WTC11 (cell line): Measurements from ENCODE around the gene ZNF30. TPM values are rescaled to one million over a fixed set of nuclear protein-coding genes. Genes with fewer than 3 reads are reported as not detected.

ENCODE experiments used
- ATAC-seq: fragments of 200-7000 bp; cut with Tn5 transposase; 2 replicates; pipeline ENCODE4 v1.10.0; 2021; ENCODE audit warnings: mild to moderate bottlenecking, moderate library complexity
- CTCF ChIA-PET: fragments of 300-600 bp; sonication (Branson Sonifier 250); formaldehyde crosslinking; loops from one replicate; lab custom pipeline; 2021; ENCODE audit warnings: antibody characterized with exemption; lab: Charles Lee
- POLR2A ChIA-PET: fragments of 350-600 bp; sonication (Branson Sonifier 250); formaldehyde crosslinking; loops from one replicate; lab custom pipeline; 2021; ENCODE audit warnings: antibody characterized with exemption; lab: Charles Lee
- DNase-seq: peaks from one replicate; pipeline ENCODE4 v3.0.0; 2021; ENCODE audit warnings: low spot score
- H3K27ac Mint-ChIP-seq: 2 replicates; pipeline ENCODE4 v1.8.0; 2021; ENCODE audit warnings: mixed read lengths
- H3K27me3 Mint-ChIP-seq: 2 replicates; pipeline ENCODE4 v1.8.0; 2021; ENCODE audit warnings: low read depth, mild to moderate bottlenecking, moderate library complexity, mixed read lengths
- H3K36me3 Mint-ChIP-seq: 2 replicates; pipeline ENCODE4 v1.8.0; 2021; ENCODE audit warnings: mixed read lengths
- H3K4me1 Mint-ChIP-seq: 2 replicates; pipeline ENCODE4 v1.8.0; 2022; ENCODE audit warnings: mixed read lengths
- H3K4me3 Mint-ChIP-seq: 2 replicates; pipeline ENCODE4 v1.8.0; 2021; ENCODE audit warnings: mild to moderate bottlenecking, moderate library complexity, mixed read lengths
- H3K9me3 Mint-ChIP-seq: 2 replicates; pipeline ENCODE4 v1.8.0; 2021; ENCODE audit warnings: mixed read lengths
- ATF1 ChIP-seq: sonication (generic); formaldehyde crosslinking; IDR thresholded peaks from 2 replicates; pipeline ENCODE4 v1.8.1; 2023; ENCODE audit warnings: mild to moderate bottlenecking, moderate library complexity, missing genetic modification reagents
- EMX1 ChIP-seq: fragments of 250-450 bp; sonication (Bioruptor Pico); IDR thresholded peaks from 2 replicates; pipeline ENCODE4 v1.8.0; 2021; ENCODE audit warnings: mild to moderate bottlenecking
- ETV6 ChIP-seq: sonication (generic); formaldehyde crosslinking; IDR thresholded peaks from 2 replicates; pipeline ENCODE4 v1.8.1; 2022; ENCODE audit warnings: mild to moderate bottlenecking, missing genetic modification reagents
- KAT7 ChIP-seq: sonication (generic); formaldehyde crosslinking; IDR thresholded peaks from 2 replicates; pipeline ENCODE4 v1.8.1; 2023; ENCODE audit warnings: missing genetic modification reagents, mild to moderate bottlenecking, borderline replicate concordance
- MYBL2 ChIP-seq: sonication (generic); formaldehyde crosslinking; IDR thresholded peaks from 2 replicates; pipeline ENCODE4 v1.8.1; 2023; ENCODE audit warnings: mild to moderate bottlenecking, moderate library complexity, missing genetic modification reagents
- NR2C2 ChIP-seq: sonication (generic); formaldehyde crosslinking; IDR thresholded peaks from 2 replicates; pipeline ENCODE4 v1.8.0; 2022; ENCODE audit warnings: mild to moderate bottlenecking, missing genetic modification reagents
- SMAD3 ChIP-seq: sonication (generic); formaldehyde crosslinking; IDR thresholded peaks from 2 replicates; pipeline ENCODE4 v1.8.0; 2022; ENCODE audit warnings: missing genetic modification reagents, mild to moderate bottlenecking, borderline replicate concordance
- SP1 ChIP-seq: sonication (generic); formaldehyde crosslinking; conservative IDR thresholded peaks from 2 replicates; pipeline ENCODE4 v1.8.1; 2022; ENCODE audit warnings: missing genetic modification reagents
- TEAD4 ChIP-seq: sonication (generic); formaldehyde crosslinking; IDR thresholded peaks from 2 replicates; pipeline ENCODE4 v1.8.0; 2022; ENCODE audit warnings: mild to moderate bottlenecking, missing genetic modification reagents
- ZNF423 ChIP-seq: fragments of 250-450 bp; sonication (Bioruptor Pico); IDR thresholded peaks from 2 replicates; pipeline ENCODE4 v2.1.2; 2022; ENCODE audit warnings: mild to moderate bottlenecking, moderate library complexity
- ZNF671 ChIP-seq: fragments of 250-450 bp; sonication (Bioruptor Pico); IDR thresholded peaks from 2 replicates; pipeline ENCODE4 v1.8.0; 2021; ENCODE audit warnings: mild to moderate bottlenecking
- total RNA-seq: library from RNA; stranded (reverse); gene quantifications from 3 replicates; pipeline ENCODE4 v1.2.3, GENCODE V29; 2021
- TF ChIP-seq, protein P1 (sequence below): fragments of 250-450 bp; sonication (Bioruptor Pico); IDR thresholded peaks from 2 replicates; pipeline ENCODE4 v2.1.2; 2022; ENCODE audit warnings: mild to moderate bottlenecking, moderate library complexity
- TF ChIP-seq, protein P2 (sequence below): sonication (generic); formaldehyde crosslinking; IDR thresholded peaks from 2 replicates; pipeline ENCODE4 v1.8.0; 2023; ENCODE audit warnings: missing genetic modification reagents, mild to moderate bottlenecking, borderline replicate concordance
- TF ChIP-seq, protein P3 (sequence below): sonication (generic); formaldehyde crosslinking; IDR thresholded peaks from 2 replicates; pipeline ENCODE4 v1.8.1; 2023; ENCODE audit warnings: mild to moderate bottlenecking, missing genetic modification reagents, moderate library complexity
- TF ChIP-seq, protein P4 (sequence below): fragments of 250-450 bp; sonication (Bioruptor Pico); IDR thresholded peaks from 2 replicates; pipeline ENCODE4 v1.9.0; 2021; ENCODE audit warnings: mild to moderate bottlenecking, borderline replicate concordance
- TF ChIP-seq, protein P5 (sequence below): sonication (generic); formaldehyde crosslinking; IDR thresholded peaks from 2 replicates; pipeline ENCODE4 v1.8.0; 2023; ENCODE audit warnings: mild to moderate bottlenecking, missing genetic modification reagents
- TF ChIP-seq, protein P6 (sequence below): sonication (generic); formaldehyde crosslinking; IDR thresholded peaks from 2 replicates; pipeline ENCODE4 v1.8.0; 2022; ENCODE audit warnings: missing genetic modification reagents

The ZNF30 gene
- total RNA-seq, 1 experiment from 2014 or later, result 5.4 TPM

DNA sequence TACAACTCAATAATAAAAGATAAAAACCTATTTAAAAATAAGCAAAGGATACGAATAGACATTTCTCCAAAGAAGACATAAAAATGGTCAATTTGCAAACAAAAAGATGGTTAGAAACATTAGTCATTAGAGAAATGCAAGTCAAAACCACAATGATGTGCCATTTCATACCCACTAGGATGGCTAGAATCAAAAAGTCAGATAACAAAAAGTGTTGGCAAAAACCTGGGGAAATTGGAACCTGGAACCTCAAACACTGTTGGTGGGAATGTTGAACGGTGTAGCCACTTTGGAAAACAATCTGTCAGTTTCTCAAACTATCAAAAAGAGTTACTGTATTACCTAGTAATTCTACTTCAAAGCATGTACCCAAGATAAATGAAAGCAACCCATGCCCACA lies 26.5 kb upstream of the ZNF30 start (continued):
- no peak for TF ChIP-seq KAT7 (CRISPR knock-in tag)
- no peak for TF ChIP-seq ZNF671 (CRISPR knock-in tag)
- TF ChIP-seq NR2C2, result no peak
- TF ChIP-seq, protein P1, sequence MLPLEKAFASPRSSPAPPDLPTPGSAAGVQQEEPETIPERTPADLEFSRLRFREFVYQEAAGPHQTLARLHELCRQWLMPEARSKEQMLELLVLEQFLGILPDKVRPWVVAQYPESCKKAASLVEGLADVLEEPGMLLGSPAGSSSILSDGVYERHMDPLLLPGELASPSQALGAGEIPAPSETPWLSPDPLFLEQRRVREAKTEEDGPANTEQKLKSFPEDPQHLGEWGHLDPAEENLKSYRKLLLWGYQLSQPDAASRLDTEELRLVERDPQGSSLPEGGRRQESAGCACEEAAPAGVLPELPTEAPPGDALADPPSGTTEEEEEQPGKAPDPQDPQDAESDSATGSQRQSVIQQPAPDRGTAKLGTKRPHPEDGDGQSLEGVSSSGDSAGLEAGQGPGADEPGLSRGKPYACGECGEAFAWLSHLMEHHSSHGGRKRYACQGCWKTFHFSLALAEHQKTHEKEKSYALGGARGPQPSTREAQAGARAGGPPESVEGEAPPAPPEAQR (CRISPR knock-in tag), result no peak

DNA sequence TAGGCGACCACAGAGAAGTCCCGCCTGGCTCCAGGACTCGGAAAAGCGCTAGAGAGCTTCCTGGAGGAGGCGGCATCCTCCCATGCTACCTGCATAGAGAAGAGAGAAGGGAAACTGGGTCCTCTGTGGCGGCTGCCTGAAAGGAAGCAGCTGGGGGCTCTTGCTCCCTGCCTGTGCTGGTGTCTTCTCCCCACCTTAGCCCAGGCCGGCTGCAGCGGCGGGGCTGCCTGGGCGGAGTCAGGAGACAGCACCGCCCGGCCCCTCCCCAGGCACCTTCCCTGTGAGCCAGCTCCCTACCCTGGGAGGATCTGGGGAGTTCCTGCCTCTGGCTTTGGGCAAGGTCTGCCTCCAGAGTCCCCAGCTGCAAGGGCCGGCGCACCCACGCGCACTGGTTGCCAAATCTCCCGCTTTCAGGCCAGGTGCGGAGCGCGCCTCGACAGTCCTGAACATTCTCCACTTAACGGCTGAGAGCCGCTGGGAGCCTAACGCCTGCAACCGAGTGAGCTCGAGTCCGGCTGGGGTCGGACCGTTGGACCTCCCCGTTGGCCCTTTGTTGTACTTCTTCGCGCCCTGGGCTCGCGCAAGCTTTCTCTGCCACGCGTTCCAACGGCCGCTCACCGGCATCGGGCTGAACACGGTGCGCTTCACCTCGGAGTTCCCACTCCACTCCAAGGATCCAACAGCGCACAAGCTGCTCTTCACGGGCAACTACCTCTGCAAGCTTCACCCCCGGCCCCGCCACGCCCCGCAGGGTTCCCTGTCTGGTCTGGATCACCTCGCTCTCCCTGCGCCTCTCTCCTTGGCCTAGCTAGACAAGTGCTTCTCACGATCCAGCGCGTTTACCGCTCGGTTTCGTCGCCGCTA lies 21.8 kb upstream of the ZNF30 start:
- Mint-ChIP-seq H3K36me3 (no peaks in the 10 kb centered on the region), H3K4me3 (peak overlapping the region; percentile 80), H3K4me1 (peaks cover 14% of the 10 kb centered on the region), H3K27ac (no peak overlapping the region), H3K27me3 (peaks cover 82% of the 10 kb centered on the region), H3K9me3 (peaks cover 4% of the 10 kb centered on the region; the same call in 1 of the 2 replicates)
- DNase-seq, result peak; percentile 52
- CTCF ChIA-PET, result interaction anchor here (0.6 to 2.6 kb wide), 18 partner anchors 10 to 265 kb away, joined by 3 to 38 read pairs (median 4); partner anchors contain the start of genes ZNF30 and ZNF302
- ATAC-seq, result peak; percentile 84
- POLR2A ChIA-PET, result interaction anchor here (0.6 to 1.0 kb wide), 2 partner anchors 22 to 66 kb away, joined by 3 read pairs; partner anchors contain the start of gene ZNF30
- TF ChIP-seq ZNF423 (CRISPR knock-in tag) (no peak), SMAD3 (no peak; the same call in 1 of the 2 replicates), SP1 (CRISPR knock-in tag) (peak; percentile 55; the same call in 1 of the 2 replicates), ETV6 (CRISPR knock-in tag) (peak; percentile 66; the same call in 1 of the 2 replicates), ATF1 (no peak), EMX1 (no peak), MYBL2 (CRISPR knock-in tag) (peak; percentile 47; the same call in 1 of the 2 replicates), TEAD4 (no peak; the same call in 1 of the 2 replicates)
- TF ChIP-seq, protein P2, sequence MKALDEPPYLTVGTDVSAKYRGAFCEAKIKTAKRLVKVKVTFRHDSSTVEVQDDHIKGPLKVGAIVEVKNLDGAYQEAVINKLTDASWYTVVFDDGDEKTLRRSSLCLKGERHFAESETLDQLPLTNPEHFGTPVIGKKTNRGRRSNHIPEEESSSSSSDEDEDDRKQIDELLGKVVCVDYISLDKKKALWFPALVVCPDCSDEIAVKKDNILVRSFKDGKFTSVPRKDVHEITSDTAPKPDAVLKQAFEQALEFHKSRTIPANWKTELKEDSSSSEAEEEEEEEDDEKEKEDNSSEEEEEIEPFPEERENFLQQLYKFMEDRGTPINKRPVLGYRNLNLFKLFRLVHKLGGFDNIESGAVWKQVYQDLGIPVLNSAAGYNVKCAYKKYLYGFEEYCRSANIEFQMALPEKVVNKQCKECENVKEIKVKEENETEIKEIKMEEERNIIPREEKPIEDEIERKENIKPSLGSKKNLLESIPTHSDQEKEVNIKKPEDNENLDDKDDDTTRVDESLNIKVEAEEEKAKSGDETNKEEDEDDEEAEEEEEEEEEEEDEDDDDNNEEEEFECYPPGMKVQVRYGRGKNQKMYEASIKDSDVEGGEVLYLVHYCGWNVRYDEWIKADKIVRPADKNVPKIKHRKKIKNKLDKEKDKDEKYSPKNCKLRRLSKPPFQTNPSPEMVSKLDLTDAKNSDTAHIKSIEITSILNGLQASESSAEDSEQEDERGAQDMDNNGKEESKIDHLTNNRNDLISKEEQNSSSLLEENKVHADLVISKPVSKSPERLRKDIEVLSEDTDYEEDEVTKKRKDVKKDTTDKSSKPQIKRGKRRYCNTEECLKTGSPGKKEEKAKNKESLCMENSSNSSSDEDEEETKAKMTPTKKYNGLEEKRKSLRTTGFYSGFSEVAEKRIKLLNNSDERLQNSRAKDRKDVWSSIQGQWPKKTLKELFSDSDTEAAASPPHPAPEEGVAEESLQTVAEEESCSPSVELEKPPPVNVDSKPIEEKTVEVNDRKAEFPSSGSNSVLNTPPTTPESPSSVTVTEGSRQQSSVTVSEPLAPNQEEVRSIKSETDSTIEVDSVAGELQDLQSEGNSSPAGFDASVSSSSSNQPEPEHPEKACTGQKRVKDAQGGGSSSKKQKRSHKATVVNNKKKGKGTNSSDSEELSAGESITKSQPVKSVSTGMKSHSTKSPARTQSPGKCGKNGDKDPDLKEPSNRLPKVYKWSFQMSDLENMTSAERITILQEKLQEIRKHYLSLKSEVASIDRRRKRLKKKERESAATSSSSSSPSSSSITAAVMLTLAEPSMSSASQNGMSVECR (CRISPR knock-in tag), result peak; percentile 73
- TF ChIP-seq, protein P3, sequence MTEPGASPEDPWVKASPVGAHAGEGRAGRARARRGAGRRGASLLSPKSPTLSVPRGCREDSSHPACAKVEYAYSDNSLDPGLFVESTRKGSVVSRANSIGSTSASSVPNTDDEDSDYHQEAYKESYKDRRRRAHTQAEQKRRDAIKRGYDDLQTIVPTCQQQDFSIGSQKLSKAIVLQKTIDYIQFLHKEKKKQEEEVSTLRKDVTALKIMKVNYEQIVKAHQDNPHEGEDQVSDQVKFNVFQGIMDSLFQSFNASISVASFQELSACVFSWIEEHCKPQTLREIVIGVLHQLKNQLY, result 0 out of 2 replicates have a peak, but pooled peaks have one; percentile 26
- TF ChIP-seq, protein P4, sequence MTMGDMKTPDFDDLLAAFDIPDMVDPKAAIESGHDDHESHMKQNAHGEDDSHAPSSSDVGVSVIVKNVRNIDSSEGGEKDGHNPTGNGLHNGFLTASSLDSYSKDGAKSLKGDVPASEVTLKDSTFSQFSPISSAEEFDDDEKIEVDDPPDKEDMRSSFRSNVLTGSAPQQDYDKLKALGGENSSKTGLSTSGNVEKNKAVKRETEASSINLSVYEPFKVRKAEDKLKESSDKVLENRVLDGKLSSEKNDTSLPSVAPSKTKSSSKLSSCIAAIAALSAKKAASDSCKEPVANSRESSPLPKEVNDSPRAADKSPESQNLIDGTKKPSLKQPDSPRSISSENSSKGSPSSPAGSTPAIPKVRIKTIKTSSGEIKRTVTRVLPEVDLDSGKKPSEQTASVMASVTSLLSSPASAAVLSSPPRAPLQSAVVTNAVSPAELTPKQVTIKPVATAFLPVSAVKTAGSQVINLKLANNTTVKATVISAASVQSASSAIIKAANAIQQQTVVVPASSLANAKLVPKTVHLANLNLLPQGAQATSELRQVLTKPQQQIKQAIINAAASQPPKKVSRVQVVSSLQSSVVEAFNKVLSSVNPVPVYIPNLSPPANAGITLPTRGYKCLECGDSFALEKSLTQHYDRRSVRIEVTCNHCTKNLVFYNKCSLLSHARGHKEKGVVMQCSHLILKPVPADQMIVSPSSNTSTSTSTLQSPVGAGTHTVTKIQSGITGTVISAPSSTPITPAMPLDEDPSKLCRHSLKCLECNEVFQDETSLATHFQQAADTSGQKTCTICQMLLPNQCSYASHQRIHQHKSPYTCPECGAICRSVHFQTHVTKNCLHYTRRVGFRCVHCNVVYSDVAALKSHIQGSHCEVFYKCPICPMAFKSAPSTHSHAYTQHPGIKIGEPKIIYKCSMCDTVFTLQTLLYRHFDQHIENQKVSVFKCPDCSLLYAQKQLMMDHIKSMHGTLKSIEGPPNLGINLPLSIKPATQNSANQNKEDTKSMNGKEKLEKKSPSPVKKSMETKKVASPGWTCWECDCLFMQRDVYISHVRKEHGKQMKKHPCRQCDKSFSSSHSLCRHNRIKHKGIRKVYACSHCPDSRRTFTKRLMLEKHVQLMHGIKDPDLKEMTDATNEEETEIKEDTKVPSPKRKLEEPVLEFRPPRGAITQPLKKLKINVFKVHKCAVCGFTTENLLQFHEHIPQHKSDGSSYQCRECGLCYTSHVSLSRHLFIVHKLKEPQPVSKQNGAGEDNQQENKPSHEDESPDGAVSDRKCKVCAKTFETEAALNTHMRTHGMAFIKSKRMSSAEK (CRISPR knock-in tag), result no peak
- TF ChIP-seq, protein P5, sequence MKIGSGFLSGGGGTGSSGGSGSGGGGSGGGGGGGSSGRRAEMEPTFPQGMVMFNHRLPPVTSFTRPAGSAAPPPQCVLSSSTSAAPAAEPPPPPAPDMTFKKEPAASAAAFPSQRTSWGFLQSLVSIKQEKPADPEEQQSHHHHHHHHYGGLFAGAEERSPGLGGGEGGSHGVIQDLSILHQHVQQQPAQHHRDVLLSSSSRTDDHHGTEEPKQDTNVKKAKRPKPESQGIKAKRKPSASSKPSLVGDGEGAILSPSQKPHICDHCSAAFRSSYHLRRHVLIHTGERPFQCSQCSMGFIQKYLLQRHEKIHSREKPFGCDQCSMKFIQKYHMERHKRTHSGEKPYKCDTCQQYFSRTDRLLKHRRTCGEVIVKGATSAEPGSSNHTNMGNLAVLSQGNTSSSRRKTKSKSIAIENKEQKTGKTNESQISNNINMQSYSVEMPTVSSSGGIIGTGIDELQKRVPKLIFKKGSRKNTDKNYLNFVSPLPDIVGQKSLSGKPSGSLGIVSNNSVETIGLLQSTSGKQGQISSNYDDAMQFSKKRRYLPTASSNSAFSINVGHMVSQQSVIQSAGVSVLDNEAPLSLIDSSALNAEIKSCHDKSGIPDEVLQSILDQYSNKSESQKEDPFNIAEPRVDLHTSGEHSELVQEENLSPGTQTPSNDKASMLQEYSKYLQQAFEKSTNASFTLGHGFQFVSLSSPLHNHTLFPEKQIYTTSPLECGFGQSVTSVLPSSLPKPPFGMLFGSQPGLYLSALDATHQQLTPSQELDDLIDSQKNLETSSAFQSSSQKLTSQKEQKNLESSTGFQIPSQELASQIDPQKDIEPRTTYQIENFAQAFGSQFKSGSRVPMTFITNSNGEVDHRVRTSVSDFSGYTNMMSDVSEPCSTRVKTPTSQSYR (CRISPR knock-in tag), result no peak
- TF ChIP-seq, protein P6, sequence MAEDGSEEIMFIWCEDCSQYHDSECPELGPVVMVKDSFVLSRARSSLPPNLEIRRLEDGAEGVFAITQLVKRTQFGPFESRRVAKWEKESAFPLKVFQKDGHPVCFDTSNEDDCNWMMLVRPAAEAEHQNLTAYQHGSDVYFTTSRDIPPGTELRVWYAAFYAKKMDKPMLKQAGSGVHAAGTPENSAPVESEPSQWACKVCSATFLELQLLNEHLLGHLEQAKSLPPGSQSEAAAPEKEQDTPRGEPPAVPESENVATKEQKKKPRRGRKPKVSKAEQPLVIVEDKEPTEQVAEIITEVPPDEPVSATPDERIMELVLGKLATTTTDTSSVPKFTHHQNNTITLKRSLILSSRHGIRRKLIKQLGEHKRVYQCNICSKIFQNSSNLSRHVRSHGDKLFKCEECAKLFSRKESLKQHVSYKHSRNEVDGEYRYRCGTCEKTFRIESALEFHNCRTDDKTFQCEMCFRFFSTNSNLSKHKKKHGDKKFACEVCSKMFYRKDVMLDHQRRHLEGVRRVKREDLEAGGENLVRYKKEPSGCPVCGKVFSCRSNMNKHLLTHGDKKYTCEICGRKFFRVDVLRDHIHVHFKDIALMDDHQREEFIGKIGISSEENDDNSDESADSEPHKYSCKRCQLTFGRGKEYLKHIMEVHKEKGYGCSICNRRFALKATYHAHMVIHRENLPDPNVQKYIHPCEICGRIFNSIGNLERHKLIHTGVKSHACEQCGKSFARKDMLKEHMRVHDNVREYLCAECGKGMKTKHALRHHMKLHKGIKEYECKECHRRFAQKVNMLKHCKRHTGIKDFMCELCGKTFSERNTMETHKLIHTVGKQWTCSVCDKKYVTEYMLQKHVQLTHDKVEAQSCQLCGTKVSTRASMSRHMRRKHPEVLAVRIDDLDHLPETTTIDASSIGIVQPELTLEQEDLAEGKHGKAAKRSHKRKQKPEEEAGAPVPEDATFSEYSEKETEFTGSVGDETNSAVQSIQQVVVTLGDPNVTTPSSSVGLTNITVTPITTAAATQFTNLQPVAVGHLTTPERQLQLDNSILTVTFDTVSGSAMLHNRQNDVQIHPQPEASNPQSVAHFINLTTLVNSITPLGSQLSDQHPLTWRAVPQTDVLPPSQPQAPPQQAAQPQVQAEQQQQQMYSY (CRISPR knock-in tag), result no peak
